Measurements from ENCODE around the gene SLC25A25.

Gene SLC25A25

GRCh38 chr9:128078504-128079434, 10.7 kb downstream of the SLC25A25 start:
- TF ChIP-seq, protein P1, sequence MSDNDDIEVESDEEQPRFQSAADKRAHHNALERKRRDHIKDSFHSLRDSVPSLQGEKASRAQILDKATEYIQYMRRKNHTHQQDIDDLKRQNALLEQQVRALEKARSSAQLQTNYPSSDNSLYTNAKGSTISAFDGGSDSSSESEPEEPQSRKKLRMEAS (IDR thresholded peaks at IDR 0.05), result no peak
- TF ChIP-seq CEBPB (IDR thresholded peaks at IDR 0.05) (no peak), FOXM1 (IDR thresholded peaks at IDR 0.05; ENCODE audit: borderline replicate concordance, low read depth) (no peak), RAD21 (IDR thresholded peaks at IDR 0.05; ENCODE audit: low read depth) (no peak), TCF12 (IDR thresholded peaks at IDR 0.05; ENCODE audit: low read depth) (no peak), TAF1 (IDR thresholded peaks at IDR 0.05; ENCODE audit: low read depth) (no peak), EP300 (IDR thresholded peaks at IDR 0.05; ENCODE audit: borderline replicate concordance) (no peak), YY1 (IDR thresholded peaks at IDR 0.05; ENCODE audit: low read depth) (no peak), ZBTB7A (IDR thresholded peaks at IDR 0.05; ENCODE audit: low read depth) (no peak), NFIC (IDR thresholded peaks at IDR 0.05) (no peak), USF1 (IDR thresholded peaks at IDR 0.05) (no peak), CREB1 (IDR thresholded peaks at IDR 0.05; ENCODE audit: low read depth) (no peak), TEAD4 (IDR thresholded peaks at IDR 0.05) (no peak), EGR1 (IDR thresholded peaks at IDR 0.05) (no peak)
- TF ChIP-seq, protein P2, sequence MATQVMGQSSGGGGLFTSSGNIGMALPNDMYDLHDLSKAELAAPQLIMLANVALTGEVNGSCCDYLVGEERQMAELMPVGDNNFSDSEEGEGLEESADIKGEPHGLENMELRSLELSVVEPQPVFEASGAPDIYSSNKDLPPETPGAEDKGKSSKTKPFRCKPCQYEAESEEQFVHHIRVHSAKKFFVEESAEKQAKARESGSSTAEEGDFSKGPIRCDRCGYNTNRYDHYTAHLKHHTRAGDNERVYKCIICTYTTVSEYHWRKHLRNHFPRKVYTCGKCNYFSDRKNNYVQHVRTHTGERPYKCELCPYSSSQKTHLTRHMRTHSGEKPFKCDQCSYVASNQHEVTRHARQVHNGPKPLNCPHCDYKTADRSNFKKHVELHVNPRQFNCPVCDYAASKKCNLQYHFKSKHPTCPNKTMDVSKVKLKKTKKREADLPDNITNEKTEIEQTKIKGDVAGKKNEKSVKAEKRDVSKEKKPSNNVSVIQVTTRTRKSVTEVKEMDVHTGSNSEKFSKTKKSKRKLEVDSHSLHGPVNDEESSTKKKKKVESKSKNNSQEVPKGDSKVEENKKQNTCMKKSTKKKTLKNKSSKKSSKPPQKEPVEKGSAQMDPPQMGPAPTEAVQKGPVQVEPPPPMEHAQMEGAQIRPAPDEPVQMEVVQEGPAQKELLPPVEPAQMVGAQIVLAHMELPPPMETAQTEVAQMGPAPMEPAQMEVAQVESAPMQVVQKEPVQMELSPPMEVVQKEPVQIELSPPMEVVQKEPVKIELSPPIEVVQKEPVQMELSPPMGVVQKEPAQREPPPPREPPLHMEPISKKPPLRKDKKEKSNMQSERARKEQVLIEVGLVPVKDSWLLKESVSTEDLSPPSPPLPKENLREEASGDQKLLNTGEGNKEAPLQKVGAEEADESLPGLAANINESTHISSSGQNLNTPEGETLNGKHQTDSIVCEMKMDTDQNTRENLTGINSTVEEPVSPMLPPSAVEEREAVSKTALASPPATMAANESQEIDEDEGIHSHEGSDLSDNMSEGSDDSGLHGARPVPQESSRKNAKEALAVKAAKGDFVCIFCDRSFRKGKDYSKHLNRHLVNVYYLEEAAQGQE (IDR thresholded peaks at IDR 0.05; ENCODE audit: low read depth), result no peak

- TF ChIP-seq NFIC (IDR thresholded peaks at IDR 0.05), result no peak
- TF ChIP-seq EP300 (IDR thresholded peaks at IDR 0.05; ENCODE audit: borderline replicate concordance), result no peak
- TF ChIP-seq TAF1 (IDR thresholded peaks at IDR 0.05; ENCODE audit: low read depth), result no peak
- TF ChIP-seq, protein P1 (IDR thresholded peaks at IDR 0.05), result no peak
- no peak for TF ChIP-seq CREB1 (IDR thresholded peaks at IDR 0.05; ENCODE audit: low read depth)
- TF ChIP-seq RAD21 (IDR thresholded peaks at IDR 0.05; ENCODE audit: low read depth), result no peak
- no peak for TF ChIP-seq TEAD4 (IDR thresholded peaks at IDR 0.05)
These were observed 12.2 kb downstream of the SLC25A25 start for GRCh38 chr9:128080206-128080605.

DNA sequence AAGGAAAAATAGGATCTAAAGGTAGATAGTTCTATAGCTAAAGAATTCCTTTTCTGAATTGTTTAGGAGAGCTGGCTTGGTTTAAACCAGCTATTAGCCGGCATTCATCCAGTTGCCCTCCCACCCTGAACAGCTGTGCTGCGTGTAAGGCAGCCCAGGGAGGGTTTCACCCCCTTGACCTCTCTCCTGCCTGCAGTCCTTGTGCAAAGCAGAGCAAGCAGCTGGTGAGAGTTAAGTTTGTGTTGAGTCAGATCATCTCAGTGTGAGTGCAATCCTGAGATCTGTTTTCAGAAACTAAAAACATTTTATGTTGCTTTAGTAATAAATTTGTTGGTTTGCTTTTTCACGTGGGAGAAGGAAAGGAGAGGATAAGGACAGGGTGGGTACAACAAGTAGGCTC, 13.0 kb downstream of the SLC25A25 start:
- no peak for TF ChIP-seq EP300 (IDR thresholded peaks at IDR 0.05; ENCODE audit: borderline replicate concordance)
- TF ChIP-seq NFIC (IDR thresholded peaks at IDR 0.05), result no peak

- no peak for TF ChIP-seq ZBTB7A (IDR thresholded peaks at IDR 0.05; ENCODE audit: low read depth)
- peak; percentile 15; the same call in 1 of the 2 replicates for TF ChIP-seq CEBPB (IDR thresholded peaks at IDR 0.05)
- TF ChIP-seq NFIC (IDR thresholded peaks at IDR 0.05), result peak; percentile 77
- TF ChIP-seq, protein P1 (IDR thresholded peaks at IDR 0.05), result peak; percentile 53
- TF ChIP-seq EP300 (IDR thresholded peaks at IDR 0.05; ENCODE audit: borderline replicate concordance), result peak; percentile 46; the same call in 1 of the 2 replicates
- peak; percentile 35; the same call in 1 of the 2 replicates for TF ChIP-seq TCF12 (IDR thresholded peaks at IDR 0.05; ENCODE audit: low read depth)
- TF ChIP-seq TAF1 (IDR thresholded peaks at IDR 0.05; ENCODE audit: low read depth), result no peak; the same call in 1 of the 2 replicates
- peak; percentile 34; the same call in 1 of the 2 replicates for TF ChIP-seq USF1 (IDR thresholded peaks at IDR 0.05)
- TF ChIP-seq FOXM1 (IDR thresholded peaks at IDR 0.05; ENCODE audit: borderline replicate concordance, low read depth), result peak; percentile 49; the same call in 1 of the 2 replicates
- TF ChIP-seq EGR1 (IDR thresholded peaks at IDR 0.05), result peak; percentile 87
- TF ChIP-seq YY1 (IDR thresholded peaks at IDR 0.05; ENCODE audit: low read depth), result no peak
- TF ChIP-seq RAD21 (IDR thresholded peaks at IDR 0.05; ENCODE audit: low read depth), result no peak
- 0 out of 2 replicates have a peak, but pooled peaks have one; percentile 16 for TF ChIP-seq TEAD4 (IDR thresholded peaks at IDR 0.05)
These were observed 14.1 kb downstream of the SLC25A25 start for GRCh38 chr9:128082151-128082550.

DNA sequence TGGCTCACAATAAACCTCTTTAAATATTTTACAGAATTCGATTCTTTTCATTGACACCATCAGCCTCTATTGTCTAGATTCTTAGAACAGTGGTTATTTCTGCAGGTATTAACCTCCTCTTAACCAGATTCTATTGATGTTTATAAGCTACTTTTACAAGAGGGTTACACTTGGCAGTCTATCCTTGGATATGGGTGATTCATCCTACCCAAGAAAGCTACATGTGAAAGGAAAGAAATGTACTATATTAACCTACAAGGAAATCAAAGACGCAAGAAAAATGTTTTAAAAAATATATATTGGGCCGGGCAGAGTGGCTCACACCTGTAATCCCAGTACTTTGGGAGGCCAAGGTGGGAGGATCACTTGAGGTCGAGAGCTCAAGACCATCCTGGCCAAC, 16.7 kb downstream of the SLC25A25 start:
- TF ChIP-seq FOXM1 (IDR thresholded peaks at IDR 0.05; ENCODE audit: borderline replicate concordance, low read depth), result no peak
- no peak for TF ChIP-seq RAD21 (IDR thresholded peaks at IDR 0.05; ENCODE audit: low read depth)
- TF ChIP-seq, protein P1 (IDR thresholded peaks at IDR 0.05), result no peak
- TF ChIP-seq EP300 (IDR thresholded peaks at IDR 0.05; ENCODE audit: borderline replicate concordance), result no peak
- TF ChIP-seq NFIC (IDR thresholded peaks at IDR 0.05), result no peak
- no peak for TF ChIP-seq ZBTB7A (IDR thresholded peaks at IDR 0.05; ENCODE audit: low read depth)
- TF ChIP-seq CEBPB (IDR thresholded peaks at IDR 0.05), result no peak
- TF ChIP-seq, protein P2 (IDR thresholded peaks at IDR 0.05; ENCODE audit: low read depth), result no peak
- TF ChIP-seq TCF12 (IDR thresholded peaks at IDR 0.05; ENCODE audit: low read depth), result no peak
- TF ChIP-seq TEAD4 (IDR thresholded peaks at IDR 0.05), result no peak
- TF ChIP-seq CREB1 (IDR thresholded peaks at IDR 0.05; ENCODE audit: low read depth), result no peak
- no peak for TF ChIP-seq YY1 (IDR thresholded peaks at IDR 0.05; ENCODE audit: low read depth)
- no peak for TF ChIP-seq EGR1 (IDR thresholded peaks at IDR 0.05)
- no peak for TF ChIP-seq USF1 (IDR thresholded peaks at IDR 0.05)
- no peak for TF ChIP-seq TAF1 (IDR thresholded peaks at IDR 0.05; ENCODE audit: low read depth)
